ENCODE results near the gene DNASE1L2.

The DNASE1L2 gene

GRCh38 chr16:2205967-2206313 is 30.3 kb upstream of the DNASE1L2 start:
- H3K4me3 ChIP-seq (replicated peaks; ENCODE audit: low read depth, low read length): peak overlapping the region; percentile 88
- DNase-seq (ENCODE audit: extremely low read depth, insufficient read length): no peak
- peaks cover 16% of the 10 kb centered on the region for H3K36me3 ChIP-seq (ENCODE audit: control insufficient read depth, insufficient read depth, low read length)
- no peaks in the 10 kb centered on the region for H3K27me3 ChIP-seq (replicated peaks; ENCODE audit: control insufficient read depth, insufficient read depth, low read length)
- no peak for TF ChIP-seq CTCF (IDR thresholded peaks at IDR 0.05; ENCODE audit: insufficient read depth, low read length, poor library complexity, severe bottlenecking)

GRCh38 chr16:2206420-2206779 is 29.8 kb upstream of the DNASE1L2 start:
- TF ChIP-seq CTCF (IDR thresholded peaks at IDR 0.05; ENCODE audit: insufficient read depth, low read length, poor library complexity, severe bottlenecking): no peak
- DNase-seq (ENCODE audit: extremely low read depth, insufficient read length): no peak
- Histone ChIP-seq H3K27me3 (replicated peaks; ENCODE audit: control insufficient read depth, insufficient read depth, low read length) (no peaks in the 10 kb centered on the region), H3K36me3 (ENCODE audit: control insufficient read depth, insufficient read depth, low read length) (peaks cover 16% of the 10 kb centered on the region), H3K4me3 (replicated peaks; ENCODE audit: low read depth, low read length) (peak overlapping the region; percentile 88)

GRCh38 chr16:2206780-2207433 is 29.3 kb upstream of the DNASE1L2 start:
- no peak for TF ChIP-seq CTCF (IDR thresholded peaks at IDR 0.05; ENCODE audit: insufficient read depth, low read length, poor library complexity, severe bottlenecking)
- Histone ChIP-seq H3K36me3 (ENCODE audit: control insufficient read depth, insufficient read depth, low read length) (peaks cover 16% of the 10 kb centered on the region), H3K27me3 (replicated peaks; ENCODE audit: control insufficient read depth, insufficient read depth, low read length) (no peaks in the 10 kb centered on the region), H3K4me3 (replicated peaks; ENCODE audit: low read depth, low read length) (peak overlapping the region; percentile 88)
- no peak for DNase-seq (ENCODE audit: extremely low read depth, insufficient read length)

GRCh38 chr16:2207872-2208271 is 28.4 kb upstream of the DNASE1L2 start:
- H3K4me3 ChIP-seq (replicated peaks; ENCODE audit: low read depth, low read length): no peak overlapping the region
- DNase-seq (ENCODE audit: extremely low read depth, insufficient read length): no peak
- no peaks in the 10 kb centered on the region for H3K27me3 ChIP-seq (replicated peaks; ENCODE audit: control insufficient read depth, insufficient read depth, low read length)
- TF ChIP-seq CTCF (IDR thresholded peaks at IDR 0.05; ENCODE audit: insufficient read depth, low read length, poor library complexity, severe bottlenecking): no peak
- peaks cover 16% of the 10 kb centered on the region for H3K36me3 ChIP-seq (ENCODE audit: control insufficient read depth, insufficient read depth, low read length)

GRCh38 chr16:2208308-2208707 is 27.9 kb upstream of the DNASE1L2 start:
- Histone ChIP-seq H3K36me3 (ENCODE audit: control insufficient read depth, insufficient read depth, low read length) (peaks cover 16% of the 10 kb centered on the region), H3K27me3 (replicated peaks; ENCODE audit: control insufficient read depth, insufficient read depth, low read length) (no peaks in the 10 kb centered on the region), H3K4me3 (replicated peaks; ENCODE audit: low read depth, low read length) (no peak overlapping the region)
- TF ChIP-seq CTCF (IDR thresholded peaks at IDR 0.05; ENCODE audit: insufficient read depth, low read length, poor library complexity, severe bottlenecking): no peak
- DNase-seq (ENCODE audit: extremely low read depth, insufficient read length): no peak

- H3K36me3 ChIP-seq (ENCODE audit: control insufficient read depth, insufficient read depth, low read length): peaks cover 16% of the 10 kb centered on the region
- DNase-seq (ENCODE audit: extremely low read depth, insufficient read length): no peak
Observed at GRCh38 chr16:2208772-2209171, 27.5 kb upstream of the DNASE1L2 start.

More at GRCh38 chr16:2208772-2209171, 27.5 kb upstream of the DNASE1L2 start:
- no peak overlapping the region for H3K4me3 ChIP-seq (replicated peaks; ENCODE audit: low read depth, low read length)
- no peak for TF ChIP-seq CTCF (IDR thresholded peaks at IDR 0.05; ENCODE audit: insufficient read depth, low read length, poor library complexity, severe bottlenecking)
- no peaks in the 10 kb centered on the region for H3K27me3 ChIP-seq (replicated peaks; ENCODE audit: control insufficient read depth, insufficient read depth, low read length)

Data from GM06990 (cell line).